ENCODE results near the gene VIPAS39. TPM values are rescaled to one million over a fixed set of nuclear protein-coding genes. Genes with fewer than 3 reads are reported as not detected.

VIPAS39 gene
- total and polyA plus RNA-seq, 5 donors: 8.5 to 14.7 (median 11.6) TPM

- 88% methylated on average over 6 of the region's 6 CpGs for WGBS
- Histone ChIP-seq H3K27me3 (ENCODE audit: control insufficient read depth, insufficient read depth) (no peaks in the 10 kb centered on the region), H3K4me1 (ENCODE audit: control insufficient read depth, insufficient read depth, low read length) (no peaks in the 10 kb centered on the region), H3K27ac (ENCODE audit: low read length) (no peak overlapping the region), H3K4me3 (ENCODE audit: low read length) (no peak overlapping the region), H3K9me3 (ENCODE audit: control insufficient read depth, low read length) (no peaks in the 10 kb centered on the region)
- intact Hi-C loops (cut with DNase I): no loop called here
- no peak for DNase-seq
- ATAC-seq: no peak
Observed at GRCh38 chr14:77489041-77489440, 31.6 kb upstream of the VIPAS39 start.

- WGBS: 73% methylated on average over 7 of the region's 7 CpGs
- Histone ChIP-seq H3K27ac (ENCODE audit: low read length) (no peak overlapping the region), H3K4me1 (ENCODE audit: control insufficient read depth, insufficient read depth, low read length) (no peaks in the 10 kb centered on the region), H3K27me3 (ENCODE audit: control insufficient read depth, insufficient read depth) (no peaks in the 10 kb centered on the region), H3K4me3 (ENCODE audit: low read length) (no peak overlapping the region), H3K9me3 (ENCODE audit: control insufficient read depth, low read length) (no peaks in the 10 kb centered on the region)
- intact Hi-C loops (cut with DNase I): no loop called here
- DNase-seq (no peak), ATAC-seq (no peak)
Observed at GRCh38 chr14:77488558-77488957, 31.2 kb upstream of the VIPAS39 start.

GRCh38 chr14:77485901-77486678 is 28.7 kb upstream of the VIPAS39 start:
- H3K4me1 ChIP-seq (ENCODE audit: control insufficient read depth, insufficient read depth, low read length): no peaks in the 10 kb centered on the region
- ATAC-seq (no peak), DNase-seq (no peak)
- WGBS: 90% methylated on average over 7 of the region's 7 CpGs
- H3K27me3 ChIP-seq (ENCODE audit: control insufficient read depth, insufficient read depth): no peaks in the 10 kb centered on the region
- no peaks in the 10 kb centered on the region for H3K9me3 ChIP-seq (ENCODE audit: control insufficient read depth, low read length)
- intact Hi-C loops (cut with DNase I): no loop called here
- no peak overlapping the region for H3K27ac ChIP-seq (ENCODE audit: low read length)
- no peak overlapping the region for H3K4me3 ChIP-seq (ENCODE audit: low read length)

- intact Hi-C loops (cut with DNase I): no loop called here
- Histone ChIP-seq H3K4me3 (ENCODE audit: low read length) (no peak overlapping the region), H3K9me3 (ENCODE audit: control insufficient read depth, low read length) (no peaks in the 10 kb centered on the region), H3K27ac (ENCODE audit: low read length) (no peak overlapping the region), H3K4me1 (ENCODE audit: control insufficient read depth, insufficient read depth, low read length) (no peaks in the 10 kb centered on the region), H3K27me3 (ENCODE audit: control insufficient read depth, insufficient read depth) (no peaks in the 10 kb centered on the region)
- ATAC-seq: no peak
- 86% methylated on average over 3 of the region's 3 CpGs for WGBS
- no peak for DNase-seq
Observed at GRCh38 chr14:77485256-77485655, 27.9 kb upstream of the VIPAS39 start.

- intact Hi-C loops (cut with DNase I): no loop called here
- 72% methylated on average over 8 of the region's 8 CpGs for WGBS
- Histone ChIP-seq H3K4me3 (ENCODE audit: low read length) (no peak overlapping the region), H3K9me3 (ENCODE audit: control insufficient read depth, low read length) (no peaks in the 10 kb centered on the region), H3K4me1 (ENCODE audit: control insufficient read depth, insufficient read depth, low read length) (no peaks in the 10 kb centered on the region), H3K27ac (ENCODE audit: low read length) (no peak overlapping the region), H3K27me3 (ENCODE audit: control insufficient read depth, insufficient read depth) (no peaks in the 10 kb centered on the region)
- ATAC-seq (no peak), DNase-seq (no peak)
Observed at GRCh38 chr14:77482422-77482821, 25.0 kb upstream of the VIPAS39 start.

GRCh38 chr14:77478796-77479195 is 21.4 kb upstream of the VIPAS39 start:
- WGBS: 82% methylated on average over 1 of the region's 1 CpG
- no peak for DNase-seq
- no peak for ATAC-seq
- no peak overlapping the region for H3K27ac ChIP-seq (ENCODE audit: low read length)
- intact Hi-C loops (cut with DNase I): no loop called here
- H3K4me3 ChIP-seq (ENCODE audit: low read length): no peak overlapping the region
- no peaks in the 10 kb centered on the region for H3K4me1 ChIP-seq (ENCODE audit: control insufficient read depth, insufficient read depth, low read length)
- no peaks in the 10 kb centered on the region for H3K9me3 ChIP-seq (ENCODE audit: control insufficient read depth, low read length)
- H3K27me3 ChIP-seq (ENCODE audit: control insufficient read depth, insufficient read depth): no peaks in the 10 kb centered on the region

GRCh38 chr14:77478029-77478428 is 20.6 kb upstream of the VIPAS39 start:
- DNase-seq (no peak), ATAC-seq (no peak)
- Histone ChIP-seq H3K27me3 (ENCODE audit: control insufficient read depth, insufficient read depth) (no peaks in the 10 kb centered on the region), H3K9me3 (ENCODE audit: control insufficient read depth, low read length) (no peaks in the 10 kb centered on the region), H3K4me1 (ENCODE audit: control insufficient read depth, insufficient read depth, low read length) (no peaks in the 10 kb centered on the region), H3K4me3 (ENCODE audit: low read length) (no peak overlapping the region), H3K27ac (ENCODE audit: low read length) (no peak overlapping the region)
- intact Hi-C loops (cut with DNase I): no loop called here
- WGBS: 89% methylated on average over 5 of the region's 5 CpGs

GRCh38 chr14:77475432-77476115 is 18.2 kb upstream of the VIPAS39 start:
- DNase-seq (no peak), ATAC-seq (peak in 1 of 2 donors; percentile 13)
- Histone ChIP-seq H3K27ac (ENCODE audit: low read length) (no peak overlapping the region), H3K9me3 (ENCODE audit: control insufficient read depth, low read length) (no peaks in the 10 kb centered on the region), H3K4me3 (ENCODE audit: low read length) (no peak overlapping the region), H3K27me3 (ENCODE audit: control insufficient read depth, insufficient read depth) (no peaks in the 10 kb centered on the region), H3K4me1 (ENCODE audit: control insufficient read depth, insufficient read depth, low read length) (no peaks in the 10 kb centered on the region)
- WGBS: 81% methylated on average over 35 of the region's 35 CpGs
- intact Hi-C loops (cut with DNase I): no loop called here

- Histone ChIP-seq H3K4me3 (ENCODE audit: low read length) (no peak overlapping the region), H3K9me3 (ENCODE audit: control insufficient read depth, low read length) (no peaks in the 10 kb centered on the region), H3K4me1 (ENCODE audit: control insufficient read depth, insufficient read depth, low read length) (no peaks in the 10 kb centered on the region), H3K27ac (ENCODE audit: low read length) (no peak overlapping the region), H3K27me3 (ENCODE audit: control insufficient read depth, insufficient read depth) (no peaks in the 10 kb centered on the region)
- WGBS: 44% methylated on average over 9 of the region's 9 CpGs
- peak; percentile 40 to 71 (median 69) for DNase-seq
- ATAC-seq: peak; percentile 49 to 52
- intact Hi-C loops (cut with DNase I): no loop called here
Observed at GRCh38 chr14:77474479-77475177, 17.2 kb upstream of the VIPAS39 start.

GRCh38 chr14:77473921-77474320 is 16.5 kb upstream of the VIPAS39 start:
- Histone ChIP-seq H3K4me3 (ENCODE audit: low read length) (no peak overlapping the region), H3K4me1 (ENCODE audit: control insufficient read depth, insufficient read depth, low read length) (no peaks in the 10 kb centered on the region), H3K27me3 (ENCODE audit: control insufficient read depth, insufficient read depth) (no peaks in the 10 kb centered on the region), H3K27ac (ENCODE audit: low read length) (no peak overlapping the region), H3K9me3 (ENCODE audit: control insufficient read depth, low read length) (no peaks in the 10 kb centered on the region)
- intact Hi-C loops (cut with DNase I): no loop called here
- ATAC-seq: no peak
- DNase-seq: no peak
- 63% methylated on average over 5 of the region's 5 CpGs for WGBS

GRCh38 chr14:77470224-77470870 is 12.9 kb upstream of the VIPAS39 start:
- Histone ChIP-seq H3K9me3 (ENCODE audit: control insufficient read depth, low read length) (no peaks in the 10 kb centered on the region), H3K4me3 (ENCODE audit: low read length) (no peak overlapping the region), H3K27ac (ENCODE audit: low read length) (no peak overlapping the region), H3K27me3 (ENCODE audit: control insufficient read depth, insufficient read depth) (no peaks in the 10 kb centered on the region), H3K4me1 (ENCODE audit: control insufficient read depth, insufficient read depth, low read length) (no peaks in the 10 kb centered on the region)
- 86% methylated on average over 5 of the region's 5 CpGs for WGBS
- ATAC-seq (no peak), DNase-seq (no peak)
- intact Hi-C loops (cut with DNase I): no loop called here
